ENCODE results near the gene CFAP69.

CFAP69 gene

DNA sequence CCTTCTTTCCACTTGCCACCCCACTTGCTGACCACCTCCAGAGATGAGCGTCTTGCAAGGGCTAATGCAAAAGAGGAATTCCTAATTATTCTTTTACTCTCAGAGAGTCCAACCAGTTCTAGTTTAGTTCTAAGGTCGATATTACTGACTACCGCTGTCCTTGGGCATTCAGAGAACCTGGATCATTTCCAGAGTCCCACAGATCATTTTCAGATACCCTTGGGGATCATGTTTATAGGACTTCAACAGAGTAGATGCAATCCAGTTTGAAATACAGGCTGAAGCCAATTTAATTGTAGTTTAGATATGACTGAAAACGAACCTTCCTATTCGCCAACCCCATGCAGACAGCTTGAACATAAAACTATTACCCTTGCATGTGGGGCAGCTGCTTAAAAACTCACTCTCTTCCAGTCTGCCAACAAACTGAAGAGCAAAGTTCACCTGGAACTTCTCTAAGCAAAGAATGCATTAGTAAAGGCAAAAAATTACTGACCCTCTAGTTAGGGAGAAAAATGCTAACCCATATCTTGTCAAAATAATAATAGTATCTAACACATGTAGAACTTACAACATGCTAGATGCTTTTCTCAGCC is 22.4 kb downstream of the CFAP69 start:
- Histone ChIP-seq H3K36me3 (ENCODE audit: control insufficient read depth, insufficient read depth, low read length) (no peaks in the 10 kb centered on the region), H3K27me3 (ENCODE audit: control insufficient read depth, insufficient read depth, low read length, poor library complexity, severe bottlenecking) (no peaks in the 10 kb centered on the region), H3K4me3 (ENCODE audit: insufficient read depth, low read depth, low read length) (no peak overlapping the region), H3K4me1 (ENCODE audit: control insufficient read depth, insufficient read depth, low read length) (no peaks in the 10 kb centered on the region), H3K9me3 (ENCODE audit: control insufficient read depth, low read length) (no peaks in the 10 kb centered on the region), H3K27ac (ENCODE audit: insufficient read depth, low read depth, low read length, poor library complexity, severe bottlenecking) (no peak overlapping the region)
- WGBS, 2 experiments, result 90 to 92% methylated on average over 5 of the region's 5 CpGs

DNA sequence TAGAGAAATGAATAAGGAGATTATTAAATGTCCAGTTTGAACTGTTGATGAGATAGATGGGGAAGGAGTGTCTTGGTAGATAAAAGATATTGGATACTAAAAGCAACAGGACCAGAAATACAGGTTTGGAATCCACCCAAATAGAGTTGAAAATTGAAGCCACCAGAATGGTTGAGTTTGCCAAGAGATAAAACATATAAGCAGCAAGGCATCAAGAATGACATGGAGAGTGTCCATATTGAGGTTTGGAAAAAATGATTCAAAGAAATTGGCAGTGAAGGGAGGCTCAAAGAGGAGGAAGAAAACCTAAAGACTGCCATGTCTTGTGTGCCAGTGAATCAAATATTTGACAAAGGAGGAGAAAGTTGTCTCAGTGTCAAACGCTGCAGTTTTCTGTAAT is 24.2 kb downstream of the CFAP69 start:
- 89 to 93% methylated on average over 1 of the region's 1 CpG for WGBS, 2 experiments

DNA sequence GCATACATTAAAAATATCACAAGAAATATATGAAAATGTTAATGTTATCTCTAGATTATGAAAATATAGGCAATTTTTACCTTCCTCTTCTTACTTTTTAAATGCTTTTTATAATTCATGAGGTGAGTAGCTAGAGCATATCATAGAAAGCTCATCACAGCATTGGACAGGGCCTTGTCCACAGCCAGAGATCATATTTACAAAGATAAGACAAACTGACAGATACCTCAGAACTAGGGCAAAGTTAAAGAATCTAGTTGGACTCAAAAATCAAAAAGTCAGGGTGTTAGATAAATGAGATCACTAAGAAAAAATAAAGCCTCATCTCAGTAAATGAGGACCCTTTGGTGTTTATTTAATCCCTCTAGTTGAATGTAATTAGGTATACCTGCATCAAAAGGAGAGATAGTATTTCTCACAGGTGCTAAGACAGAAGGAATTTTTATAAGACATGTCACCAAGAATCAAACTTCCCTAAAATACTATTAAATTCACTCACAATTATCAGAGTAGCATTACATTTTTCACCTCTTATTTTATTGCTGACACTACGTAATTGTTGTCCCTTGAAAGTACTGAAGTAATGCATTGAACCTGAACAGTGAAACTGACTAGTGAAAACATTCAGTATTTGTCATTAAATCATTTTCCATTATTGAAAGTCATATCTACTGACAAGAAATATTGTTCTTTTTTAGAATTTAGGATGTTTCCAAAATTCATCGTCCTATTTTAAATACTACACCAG is 25.6 kb downstream of the CFAP69 start:
- H3K4me1 ChIP-seq (ENCODE audit: control insufficient read depth, insufficient read depth, low read length), result no peaks in the 10 kb centered on the region
- H3K4me3 ChIP-seq (ENCODE audit: insufficient read depth, low read depth, low read length), result no peak overlapping the region
- no peaks in the 10 kb centered on the region for H3K36me3 ChIP-seq (ENCODE audit: control insufficient read depth, insufficient read depth, low read length)
- H3K27ac ChIP-seq (ENCODE audit: insufficient read depth, low read depth, low read length, poor library complexity, severe bottlenecking), result no peak overlapping the region
- no peaks in the 10 kb centered on the region for H3K9me3 ChIP-seq (ENCODE audit: control insufficient read depth, low read length)
- WGBS, 2 experiments, result 94 to 100% methylated on average over 1 to 2 of the region's 2 CpGs
- no peaks in the 10 kb centered on the region for H3K27me3 ChIP-seq (ENCODE audit: control insufficient read depth, insufficient read depth, low read length, poor library complexity, severe bottlenecking)

More for the DNA sequence above, 24.2 kb downstream of the CFAP69 start:
- no peak overlapping the region for H3K27ac ChIP-seq (ENCODE audit: insufficient read depth, low read depth, low read length, poor library complexity, severe bottlenecking)
- H3K36me3 ChIP-seq (ENCODE audit: control insufficient read depth, insufficient read depth, low read length), result no peaks in the 10 kb centered on the region
- no peaks in the 10 kb centered on the region for H3K4me1 ChIP-seq (ENCODE audit: control insufficient read depth, insufficient read depth, low read length)
- no peaks in the 10 kb centered on the region for H3K9me3 ChIP-seq (ENCODE audit: control insufficient read depth, low read length)
- H3K27me3 ChIP-seq (ENCODE audit: control insufficient read depth, insufficient read depth, low read length, poor library complexity, severe bottlenecking), result no peaks in the 10 kb centered on the region
- no peak overlapping the region for H3K4me3 ChIP-seq (ENCODE audit: insufficient read depth, low read depth, low read length)

DNA sequence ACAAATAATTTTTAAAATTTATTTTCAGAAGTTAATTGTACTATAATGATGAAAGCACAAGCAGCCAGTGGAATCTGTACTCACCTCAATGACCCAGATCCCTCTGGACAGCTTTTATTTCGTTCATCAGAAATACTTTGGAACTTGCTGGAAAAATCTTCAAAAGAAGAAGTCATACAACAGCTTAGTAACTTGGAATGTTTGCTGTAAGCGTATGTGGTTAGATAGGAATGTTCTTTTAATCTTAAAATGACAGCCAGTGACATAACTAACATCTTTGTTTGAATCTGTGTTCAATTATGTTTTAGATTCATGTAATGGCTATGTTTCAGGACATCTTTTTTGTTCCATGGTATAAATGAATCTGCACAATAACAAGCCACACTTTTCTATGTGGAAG is 26.8 kb downstream of the CFAP69 start:
- H3K27ac ChIP-seq (ENCODE audit: insufficient read depth, low read depth, low read length, poor library complexity, severe bottlenecking), result no peak overlapping the region
- no peaks in the 10 kb centered on the region for H3K27me3 ChIP-seq (ENCODE audit: control insufficient read depth, insufficient read depth, low read length, poor library complexity, severe bottlenecking)
- H3K36me3 ChIP-seq (ENCODE audit: control insufficient read depth, insufficient read depth, low read length), result no peaks in the 10 kb centered on the region
- no peaks in the 10 kb centered on the region for H3K4me1 ChIP-seq (ENCODE audit: control insufficient read depth, insufficient read depth, low read length)
- no peak overlapping the region for H3K4me3 ChIP-seq (ENCODE audit: insufficient read depth, low read depth, low read length)
- 89 to 100% methylated on average over 1 to 2 of the region's 2 CpGs for WGBS, 2 experiments
- H3K9me3 ChIP-seq (ENCODE audit: control insufficient read depth, low read length), result no peaks in the 10 kb centered on the region

DNA sequence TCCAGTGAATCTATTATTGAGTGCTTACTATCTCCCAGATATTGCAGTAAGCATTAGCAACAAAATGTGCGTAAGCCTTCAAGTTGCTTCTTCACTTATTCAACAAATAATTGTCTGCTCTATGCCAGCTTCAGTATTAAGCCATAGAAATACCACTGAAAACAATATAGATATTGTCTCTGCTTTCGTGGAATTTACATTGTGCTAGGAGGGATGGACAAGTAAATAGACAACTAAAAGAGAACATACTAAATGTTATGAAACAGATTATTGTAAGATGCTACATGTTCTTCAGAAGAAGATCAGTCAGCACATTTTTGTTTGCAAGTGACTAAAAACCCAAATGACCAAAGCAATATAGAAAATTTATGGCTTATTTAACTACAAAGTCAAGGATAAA is 27.3 kb downstream of the CFAP69 start:
- no peaks in the 10 kb centered on the region for H3K9me3 ChIP-seq (ENCODE audit: control insufficient read depth, low read length)

DNA sequence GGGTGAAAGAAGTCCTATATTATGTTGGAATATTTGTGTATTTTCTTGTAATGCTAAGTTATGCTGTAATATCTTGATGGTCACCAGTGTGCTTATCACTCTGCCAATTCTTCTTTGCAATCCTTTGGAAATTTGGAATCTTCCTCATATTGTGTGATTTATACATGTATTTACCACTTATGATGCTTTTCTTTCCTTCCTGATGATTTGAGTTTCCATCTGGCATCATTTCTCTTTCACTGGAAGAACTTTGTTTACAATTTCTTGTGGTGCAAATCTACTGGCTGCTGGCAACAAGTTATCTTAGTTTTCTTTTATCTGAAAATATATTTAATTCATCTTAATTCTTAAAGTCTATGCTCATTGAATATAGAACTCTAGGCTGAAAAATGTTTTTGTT is 29.2 kb downstream of the CFAP69 start:
- Histone ChIP-seq H3K4me3 (ENCODE audit: insufficient read depth, low read depth, low read length) (no peak overlapping the region), H3K36me3 (ENCODE audit: control insufficient read depth, insufficient read depth, low read length) (no peaks in the 10 kb centered on the region), H3K4me1 (ENCODE audit: control insufficient read depth, insufficient read depth, low read length) (no peaks in the 10 kb centered on the region), H3K27ac (ENCODE audit: insufficient read depth, low read depth, low read length, poor library complexity, severe bottlenecking) (no peak overlapping the region), H3K27me3 (ENCODE audit: control insufficient read depth, insufficient read depth, low read length, poor library complexity, severe bottlenecking) (no peaks in the 10 kb centered on the region), H3K9me3 (ENCODE audit: control insufficient read depth, low read length) (no peaks in the 10 kb centered on the region)

More for the DNA sequence above, 27.3 kb downstream of the CFAP69 start:
- no peak overlapping the region for H3K4me3 ChIP-seq (ENCODE audit: insufficient read depth, low read depth, low read length)
- 85 to 97% methylated on average over 1 to 2 of the region's 2 CpGs for WGBS, 2 experiments
- no peaks in the 10 kb centered on the region for H3K36me3 ChIP-seq (ENCODE audit: control insufficient read depth, insufficient read depth, low read length)
- H3K4me1 ChIP-seq (ENCODE audit: control insufficient read depth, insufficient read depth, low read length), result no peaks in the 10 kb centered on the region
- H3K27me3 ChIP-seq (ENCODE audit: control insufficient read depth, insufficient read depth, low read length, poor library complexity, severe bottlenecking), result no peaks in the 10 kb centered on the region
- H3K27ac ChIP-seq (ENCODE audit: insufficient read depth, low read depth, low read length, poor library complexity, severe bottlenecking), result no peak overlapping the region

DNA sequence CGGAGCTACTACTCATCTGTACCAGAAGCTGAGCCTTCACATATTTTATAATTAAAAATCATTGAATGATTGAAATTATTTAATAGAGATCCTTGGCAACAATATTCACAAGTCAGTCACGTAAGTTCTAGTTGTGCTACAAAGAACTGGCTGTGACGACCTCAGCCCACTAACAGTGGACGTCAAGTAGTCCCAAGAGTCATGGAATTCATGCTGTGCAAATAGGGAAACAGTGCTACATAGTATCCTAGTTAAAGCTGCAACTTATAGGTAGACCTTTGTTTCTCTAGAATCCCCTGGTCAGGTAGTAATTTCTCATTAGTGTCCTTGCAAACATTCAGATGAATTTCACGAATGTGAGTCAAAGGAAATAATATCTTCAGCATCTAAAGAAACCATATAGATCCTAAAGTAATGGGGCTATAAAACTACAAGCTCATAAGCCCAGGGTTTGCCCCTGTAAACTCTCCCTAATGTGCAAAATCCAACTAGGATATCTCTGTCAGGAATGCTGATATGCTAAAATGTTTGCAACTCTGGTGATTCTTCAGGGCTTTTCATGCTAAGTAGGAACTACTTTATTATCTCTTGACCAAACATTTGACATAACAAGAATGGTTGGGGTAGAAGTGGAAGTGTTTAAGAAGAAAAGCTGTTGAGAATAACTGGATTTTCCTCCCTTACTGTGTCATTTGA is 31.2 kb downstream of the CFAP69 start:
- Histone ChIP-seq H3K4me1 (ENCODE audit: control insufficient read depth, insufficient read depth, low read length) (no peaks in the 10 kb centered on the region), H3K4me3 (ENCODE audit: insufficient read depth, low read depth, low read length) (no peak overlapping the region), H3K27me3 (ENCODE audit: control insufficient read depth, insufficient read depth, low read length, poor library complexity, severe bottlenecking) (no peaks in the 10 kb centered on the region), H3K36me3 (ENCODE audit: control insufficient read depth, insufficient read depth, low read length) (no peaks in the 10 kb centered on the region), H3K9me3 (ENCODE audit: control insufficient read depth, low read length) (no peaks in the 10 kb centered on the region), H3K27ac (ENCODE audit: insufficient read depth, low read depth, low read length, poor library complexity, severe bottlenecking) (no peak overlapping the region)
- 92 to 95% methylated on average over 4 of the region's 5 CpGs for WGBS, 2 experiments

DNA sequence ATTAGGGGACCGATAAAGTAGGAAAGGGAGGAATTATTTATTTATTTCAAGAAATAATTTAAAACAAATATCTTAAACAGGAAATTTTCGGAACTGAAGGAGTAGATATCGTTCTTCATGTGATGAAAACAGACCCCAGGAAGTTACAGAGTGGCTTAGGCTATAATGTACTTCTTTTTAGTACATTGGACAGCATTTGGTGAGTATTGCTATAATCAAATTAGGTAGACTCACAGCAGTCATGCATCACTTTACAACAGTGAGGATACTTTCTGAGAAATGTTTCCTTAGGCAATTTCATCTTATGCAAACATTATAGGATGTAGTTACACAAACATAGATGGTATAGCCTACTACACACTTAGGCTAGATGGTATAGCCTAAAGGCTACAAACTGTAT is 43.2 kb downstream of the CFAP69 start:
- Histone ChIP-seq H3K9me3 (ENCODE audit: control insufficient read depth, low read length) (no peaks in the 10 kb centered on the region), H3K27ac (ENCODE audit: insufficient read depth, low read depth, low read length, poor library complexity, severe bottlenecking) (no peak overlapping the region), H3K27me3 (ENCODE audit: control insufficient read depth, insufficient read depth, low read length, poor library complexity, severe bottlenecking) (no peaks in the 10 kb centered on the region), H3K4me1 (ENCODE audit: control insufficient read depth, insufficient read depth, low read length) (no peaks in the 10 kb centered on the region), H3K36me3 (ENCODE audit: control insufficient read depth, insufficient read depth, low read length) (peaks cover 6% of the 10 kb centered on the region), H3K4me3 (ENCODE audit: insufficient read depth, low read depth, low read length) (no peak overlapping the region)
- WGBS, 2 experiments, result 81 to 100% methylated on average over 2 of the region's 3 CpGs

DNA sequence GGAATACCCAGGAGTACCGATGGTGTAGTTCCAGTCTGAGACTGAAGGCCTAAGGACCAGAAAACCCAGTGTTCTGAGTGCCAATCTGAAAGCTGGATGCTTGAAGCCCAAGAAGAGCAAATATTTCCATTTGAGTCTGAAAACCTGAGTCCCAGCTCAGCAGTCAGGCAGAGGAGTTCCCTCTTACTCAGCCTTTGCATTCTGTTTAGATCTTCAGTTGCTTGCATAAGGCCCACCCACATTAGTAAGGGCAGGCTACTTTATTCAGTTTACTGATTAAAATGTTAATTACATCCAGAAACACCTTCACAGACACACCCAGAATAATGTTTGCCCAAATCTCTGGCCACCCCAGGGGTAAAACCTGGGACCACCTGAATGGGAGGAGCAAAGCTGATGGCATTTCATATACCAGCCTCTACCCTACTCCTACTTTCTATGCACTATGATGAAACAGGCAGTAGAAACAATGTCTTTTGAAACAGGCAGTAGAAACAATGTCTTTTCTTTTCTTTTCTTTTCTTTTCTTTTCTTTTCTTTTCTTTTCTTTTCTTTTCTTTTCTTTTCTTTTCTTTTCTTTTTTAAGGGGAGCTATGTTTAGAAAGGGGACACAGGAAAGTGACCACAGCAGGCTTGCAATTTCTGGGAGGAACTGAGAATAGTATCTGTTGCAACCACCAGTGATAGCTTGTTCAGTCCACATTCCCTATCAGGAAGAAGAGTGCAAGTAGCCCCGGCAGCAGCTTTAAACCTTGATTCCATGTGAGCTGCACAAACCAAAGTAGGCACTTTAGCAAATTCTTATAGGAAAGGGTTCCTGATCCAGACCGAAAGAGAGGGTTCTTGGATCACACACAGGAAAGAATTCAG is 45.5 kb downstream of the CFAP69 start:
- H3K4me1 ChIP-seq (ENCODE audit: control insufficient read depth, insufficient read depth, low read length), result no peaks in the 10 kb centered on the region
- H3K36me3 ChIP-seq (ENCODE audit: control insufficient read depth, insufficient read depth, low read length), result peaks cover 6% of the 10 kb centered on the region
- H3K4me3 ChIP-seq (ENCODE audit: insufficient read depth, low read depth, low read length), result no peak overlapping the region
- no peak overlapping the region for H3K27ac ChIP-seq (ENCODE audit: insufficient read depth, low read depth, low read length, poor library complexity, severe bottlenecking)
- H3K27me3 ChIP-seq (ENCODE audit: control insufficient read depth, insufficient read depth, low read length, poor library complexity, severe bottlenecking), result no peaks in the 10 kb centered on the region
- no peaks in the 10 kb centered on the region for H3K9me3 ChIP-seq (ENCODE audit: control insufficient read depth, low read length)
- WGBS, 2 experiments, result 95% methylated on average over 3 of the region's 3 CpGs

Measured in ectodermal cell (in vitro differentiated cells).